NCI-H146 treated with DMSO at 0.1 percent for 48 hours (cell line): ENCODE results near the gene ST6GALNAC5.

Experiments
- DNase-seq: peaks from one replicate; lab custom pipeline; 2025; ENCODE audit not compliant: unreplicated experiment; lab: John Stamatoyannopoulos, UW

ST6GALNAC5 gene

DNA sequence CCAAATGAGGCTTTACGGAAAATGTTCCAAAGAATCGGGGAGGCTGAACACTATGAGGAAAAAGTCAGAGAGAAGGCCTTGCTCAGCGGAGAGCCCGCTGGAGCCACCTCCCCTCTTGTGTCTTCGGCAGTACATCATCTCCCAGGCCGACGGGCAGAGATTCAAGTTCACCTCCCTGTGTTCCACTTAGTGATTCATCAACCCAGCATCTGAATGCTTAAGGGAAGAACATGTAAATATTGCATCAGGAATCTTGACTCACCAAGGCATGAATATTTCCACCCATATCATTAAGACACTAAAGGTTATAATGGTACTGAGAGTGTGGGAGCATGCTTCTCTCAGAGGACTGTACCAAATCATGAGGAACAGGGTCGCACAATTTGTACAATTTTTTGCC, 172.5 kb downstream of the ST6GALNAC5 start:
- DNase-seq: no peak

DNA sequence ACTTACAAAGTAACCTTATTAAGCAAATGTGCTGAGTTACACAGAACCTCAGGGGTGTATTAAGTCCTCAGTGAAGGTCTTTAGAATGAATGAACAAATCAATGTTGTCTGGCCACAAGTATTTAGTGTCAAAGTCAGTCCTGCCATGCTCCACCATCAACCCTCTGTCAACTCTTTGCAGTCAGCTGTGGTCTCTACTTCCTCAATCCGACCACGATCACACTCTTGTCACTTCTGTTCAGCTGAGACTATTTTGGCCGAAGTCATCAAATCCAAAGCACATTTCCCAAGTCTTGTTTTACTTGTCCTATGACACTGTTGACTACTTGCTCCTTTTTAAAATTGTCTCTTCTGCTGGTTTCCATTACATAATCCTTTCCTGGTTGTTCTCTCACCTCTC, 173.5 kb downstream of the ST6GALNAC5 start:
- no peak for DNase-seq

DNA sequence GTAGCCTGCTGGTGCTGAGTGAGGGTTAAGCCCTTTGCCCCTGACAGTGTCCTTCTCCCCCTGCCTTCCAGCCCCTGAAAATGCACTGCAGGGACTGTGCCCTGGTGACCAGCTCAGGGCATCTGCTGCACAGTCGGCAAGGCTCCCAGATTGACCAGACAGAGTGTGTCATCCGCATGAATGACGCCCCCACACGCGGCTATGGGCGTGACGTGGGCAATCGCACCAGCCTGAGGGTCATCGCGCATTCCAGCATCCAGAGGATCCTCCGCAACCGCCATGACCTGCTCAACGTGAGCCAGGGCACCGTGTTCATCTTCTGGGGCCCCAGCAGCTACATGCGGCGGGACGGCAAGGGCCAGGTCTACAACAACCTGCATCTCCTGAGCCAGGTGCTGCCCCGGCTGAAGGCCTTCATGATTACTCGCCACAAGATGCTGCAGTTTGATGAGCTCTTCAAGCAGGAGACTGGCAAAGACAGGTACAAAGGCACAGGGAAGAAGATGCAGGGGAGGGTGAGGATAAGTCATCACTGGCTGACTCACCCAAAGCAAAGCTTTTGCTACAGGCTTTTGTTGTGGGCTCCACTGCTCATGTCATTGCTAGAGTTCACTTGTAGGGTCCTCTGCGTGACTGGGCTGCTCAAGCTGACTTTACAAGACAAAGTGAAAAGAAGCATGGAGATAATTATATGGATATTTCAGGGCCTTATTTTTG, 177.0 kb downstream of the ST6GALNAC5 start:
- DNase-seq: no peak

DNA sequence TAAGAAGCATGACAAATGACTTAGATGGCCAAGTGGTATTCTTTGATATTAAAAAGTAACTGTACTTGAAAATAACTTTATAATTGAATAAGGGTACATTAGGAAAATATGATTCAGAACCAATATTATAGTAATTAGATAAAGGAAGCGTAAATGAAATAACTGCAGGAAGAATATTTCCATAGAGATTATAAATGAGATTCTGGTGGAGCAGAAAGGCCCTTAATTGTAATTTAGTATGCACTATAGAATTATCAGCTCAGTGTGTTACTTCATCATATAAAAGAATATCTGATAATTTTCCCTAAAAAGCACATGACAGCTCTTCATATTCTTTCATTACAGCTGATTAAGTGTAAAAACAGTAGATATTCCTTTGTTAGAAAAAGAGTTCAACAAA, 180.3 kb downstream of the ST6GALNAC5 start:
- DNase-seq: no peak

DNA sequence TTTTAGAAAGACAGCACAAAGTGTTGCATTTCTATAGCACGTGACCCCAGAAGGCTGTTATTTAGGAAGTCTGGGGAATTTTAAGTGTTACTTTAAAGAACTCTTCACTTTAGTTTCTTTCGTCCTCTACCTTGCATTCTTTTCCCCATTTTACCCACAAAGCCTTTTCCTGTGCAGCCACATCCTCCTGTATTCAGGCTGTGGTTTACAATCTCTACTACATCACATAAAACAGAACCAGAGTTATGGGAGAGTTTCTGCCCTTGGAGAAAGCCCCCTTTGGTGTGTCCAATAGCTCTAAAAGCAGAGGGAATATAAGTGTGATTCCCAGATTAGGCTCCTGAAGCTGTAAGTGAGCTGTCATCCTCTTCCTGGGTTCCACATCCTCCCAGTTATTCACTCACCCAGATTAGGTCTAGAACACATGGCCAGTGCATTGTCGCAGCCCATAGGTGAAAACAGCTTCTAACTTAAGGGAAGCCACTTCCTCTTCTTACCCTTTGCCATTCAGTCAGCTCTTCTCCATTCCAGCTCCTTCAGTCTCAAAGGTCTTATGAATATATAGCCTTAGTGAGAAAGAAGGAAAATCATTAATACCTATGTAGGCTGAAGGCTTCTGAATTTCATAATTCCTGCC, 180.8 kb downstream of the ST6GALNAC5 start:
- no peak for DNase-seq

DNA sequence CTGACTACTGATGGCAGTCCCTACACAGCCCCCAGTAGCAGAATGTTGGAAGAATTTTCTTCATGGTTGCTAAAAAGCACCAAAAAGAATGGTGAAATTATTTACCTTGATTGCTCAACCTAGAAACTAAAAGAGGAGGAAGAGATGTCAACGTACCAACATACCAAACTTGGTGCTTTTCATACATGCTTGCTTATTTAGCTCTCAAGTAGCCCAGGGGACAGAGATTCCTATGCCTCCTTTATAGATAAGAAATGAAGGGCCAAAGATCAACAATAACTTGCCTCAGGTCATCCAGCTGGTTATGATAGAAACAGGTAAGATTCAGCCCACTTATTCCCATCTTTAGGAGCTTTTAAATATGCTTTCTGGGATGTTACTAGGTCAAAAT, 181.3 kb downstream of the ST6GALNAC5 start:
- no peak for DNase-seq

DNA sequence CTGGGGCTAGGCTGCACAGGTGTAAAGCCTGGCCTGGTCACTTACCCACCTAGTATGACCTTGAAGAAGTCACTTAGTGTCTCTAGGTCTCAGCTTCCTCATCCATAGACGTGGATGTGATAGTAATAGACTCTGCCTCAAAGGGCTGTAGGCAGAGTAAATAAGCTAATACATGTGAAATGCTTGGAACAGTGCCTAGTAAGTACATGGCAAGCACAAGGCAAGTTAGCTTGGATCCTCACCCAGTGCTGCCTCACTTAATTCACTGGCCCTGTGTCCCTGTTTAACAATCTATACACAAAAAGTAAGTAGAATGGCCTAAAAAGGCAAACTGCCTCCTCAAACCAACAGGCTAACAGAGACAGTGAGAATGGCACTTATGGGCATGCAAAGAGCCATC, 184.1 kb downstream of the ST6GALNAC5 start:
- no peak for DNase-seq

DNA sequence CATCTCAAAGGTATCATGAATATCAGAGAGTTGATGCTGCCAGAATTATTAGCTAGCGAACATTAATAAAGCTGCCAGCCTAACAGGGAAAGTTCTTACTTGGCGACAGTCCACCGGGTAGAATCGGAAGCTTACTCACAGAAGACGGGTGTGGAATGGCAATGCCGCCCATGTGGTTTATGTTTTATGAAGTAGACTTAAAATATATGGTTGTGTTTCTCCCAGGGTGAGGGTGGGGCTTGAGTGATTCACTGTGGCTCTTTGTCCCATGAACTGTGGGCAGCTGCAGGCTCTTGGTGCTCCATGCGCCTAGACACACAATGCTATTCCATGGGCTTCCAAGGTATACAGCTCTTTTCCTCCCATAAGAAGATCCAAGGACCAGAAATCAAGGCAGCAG, 189.2 kb downstream of the ST6GALNAC5 start:
- no peak for DNase-seq

DNA sequence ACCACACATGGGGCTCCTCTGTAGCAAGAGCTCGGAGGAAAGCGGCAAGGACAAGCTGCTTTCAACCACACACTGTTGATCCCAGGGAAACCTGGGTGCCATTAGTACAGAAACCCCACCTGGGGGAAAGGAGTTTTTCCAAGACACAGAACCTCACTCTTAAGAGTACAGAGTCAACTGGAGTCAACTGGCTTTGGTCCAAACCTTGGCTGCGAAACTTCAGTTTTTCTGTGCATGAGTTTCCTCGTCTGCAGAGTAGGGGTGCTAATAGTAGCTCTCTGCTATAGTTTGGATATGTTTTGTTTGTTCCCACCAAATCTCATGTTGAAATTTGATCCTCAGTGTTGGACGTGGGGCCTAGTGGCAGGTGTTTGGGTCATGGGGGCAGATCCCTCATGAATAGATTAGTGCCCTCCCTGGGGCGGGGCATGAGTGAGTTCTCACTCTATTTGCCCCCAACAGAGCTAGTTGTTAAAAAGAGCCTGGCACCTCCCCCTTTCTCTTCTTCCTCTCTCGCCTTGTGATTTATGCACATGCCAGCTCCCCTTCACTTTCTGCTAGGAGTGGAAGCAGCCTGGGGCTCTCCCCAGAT, 190.8 kb downstream of the ST6GALNAC5 start:
- no peak for DNase-seq

DNA sequence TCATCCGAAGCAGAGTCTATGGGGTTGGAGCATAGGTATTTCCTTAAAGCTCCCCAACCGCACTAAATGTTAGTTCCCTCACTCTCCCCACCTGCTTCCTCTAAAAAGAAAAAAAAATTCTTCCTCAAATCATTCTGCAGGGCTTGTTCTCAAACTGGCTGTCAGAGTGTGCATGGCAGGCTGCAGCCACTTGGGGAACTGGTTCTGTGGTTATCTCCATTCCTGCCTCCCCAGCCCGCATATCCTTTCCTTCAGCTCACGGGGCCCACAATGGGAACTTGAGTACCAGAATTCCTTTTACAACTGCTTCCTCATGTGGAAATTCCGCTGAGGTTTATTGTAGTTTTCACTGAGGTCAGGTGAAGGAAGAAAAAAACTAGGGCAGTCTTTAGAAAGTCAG, 192.7 kb downstream of the ST6GALNAC5 start:
- DNase-seq: no peak

DNA sequence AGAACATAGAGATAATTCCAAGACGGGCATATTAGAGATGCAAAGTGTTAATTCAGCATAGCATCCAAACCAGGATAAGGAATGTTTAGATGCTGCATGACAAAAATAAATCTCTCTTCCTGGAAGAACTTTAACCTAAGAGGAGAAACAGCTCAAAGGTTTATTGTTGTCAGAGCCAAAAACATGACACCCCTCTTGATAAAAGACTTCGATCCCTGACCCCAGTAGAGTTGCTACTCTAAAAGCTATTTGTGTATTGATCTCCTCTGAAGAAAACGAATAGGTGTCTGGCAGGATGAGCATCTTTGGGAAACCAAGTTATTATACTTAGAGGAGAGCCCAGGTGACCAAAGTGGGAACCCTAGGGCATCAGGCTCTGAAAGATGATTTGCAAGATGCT, 193.9 kb downstream of the ST6GALNAC5 start:
- no peak for DNase-seq

DNA sequence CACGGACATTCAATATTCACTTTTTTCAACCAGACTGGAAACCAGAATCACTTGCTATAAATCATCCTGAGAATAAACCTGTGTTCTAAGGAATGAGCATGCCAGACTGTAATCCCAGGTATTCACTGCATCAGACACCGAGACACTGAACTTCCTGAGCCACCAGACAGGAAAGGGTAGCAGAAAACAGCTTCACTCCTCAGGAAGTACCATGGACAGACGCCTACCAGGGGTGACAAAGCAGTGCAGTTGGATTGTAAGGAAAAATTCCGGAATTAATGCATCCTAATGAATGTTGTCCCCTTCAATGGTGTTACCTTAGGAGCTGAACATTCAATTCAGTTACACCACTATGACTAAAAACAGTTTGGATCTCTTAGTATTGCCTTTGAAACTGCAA, 195.8 kb downstream of the ST6GALNAC5 start:
- no peak for DNase-seq

DNA sequence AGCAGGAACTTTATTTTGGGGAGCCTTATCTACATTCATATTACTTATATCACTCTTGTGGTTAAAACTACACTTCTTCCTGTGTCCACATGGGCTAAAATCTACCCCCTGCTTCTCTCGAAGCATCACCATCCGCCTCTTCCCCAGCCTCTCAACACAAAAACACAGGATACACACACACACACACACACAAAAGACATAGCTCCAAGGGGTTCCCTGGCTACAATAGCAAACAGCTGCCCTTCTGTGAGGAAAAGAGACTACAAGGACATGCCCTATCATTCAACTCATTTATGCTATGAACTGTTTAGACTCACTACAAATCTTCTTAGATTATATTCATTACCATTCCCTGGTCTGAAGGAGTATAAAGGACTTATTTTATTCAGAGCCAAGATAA, 197.0 kb downstream of the ST6GALNAC5 start:
- peak; percentile 14 for DNase-seq

DNA sequence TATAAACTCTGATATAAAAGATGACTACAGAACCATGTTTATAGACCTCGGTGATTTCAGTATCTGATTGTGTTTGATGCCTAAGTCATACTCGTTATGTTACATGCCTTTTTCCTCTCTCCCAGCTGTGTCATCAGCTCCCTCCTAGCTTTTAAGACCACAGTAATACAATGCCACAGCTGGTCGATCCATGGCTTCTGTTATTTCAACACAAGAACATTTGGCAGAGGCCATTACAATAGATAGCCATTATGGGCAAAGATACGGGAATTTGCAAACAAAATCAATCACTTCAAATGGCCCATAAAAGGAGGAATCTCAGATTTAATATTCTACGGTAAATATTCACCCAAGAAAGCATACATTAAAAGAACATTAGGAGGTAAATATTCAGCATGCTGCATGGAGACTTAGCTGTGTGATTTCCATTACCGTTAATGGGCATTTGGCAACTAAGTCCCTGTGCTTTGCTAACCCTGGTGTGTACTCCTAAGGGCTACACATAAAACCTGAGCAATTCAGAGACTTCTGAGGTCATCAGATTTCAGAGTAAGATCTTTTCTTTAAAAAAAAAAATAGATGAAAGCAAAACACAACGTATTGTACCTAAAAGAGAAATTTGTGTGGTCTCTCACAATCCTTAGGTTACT, 198.5 kb downstream of the ST6GALNAC5 start:
- DNase-seq: peak; percentile 78

DNA sequence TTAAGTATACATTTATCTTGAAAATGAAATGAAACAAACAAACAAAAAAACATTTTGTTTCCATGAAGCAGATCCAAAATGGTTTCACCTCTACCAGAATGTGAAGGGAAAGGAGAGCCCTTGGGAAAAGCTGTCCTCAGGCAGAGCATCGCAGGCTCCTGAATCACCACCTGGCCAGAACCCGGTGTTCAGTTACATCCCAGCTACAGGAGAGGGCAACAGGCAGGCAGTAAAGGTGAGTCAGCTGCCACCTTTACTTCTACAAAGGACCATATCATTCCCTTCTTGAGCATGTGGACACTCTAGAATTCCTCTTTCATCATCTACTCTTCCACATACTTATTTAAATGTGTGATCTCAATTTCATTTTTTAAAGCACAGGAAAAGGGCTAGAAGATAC, 200.7 kb downstream of the ST6GALNAC5 start:
- DNase-seq: peak; percentile 20

DNA sequence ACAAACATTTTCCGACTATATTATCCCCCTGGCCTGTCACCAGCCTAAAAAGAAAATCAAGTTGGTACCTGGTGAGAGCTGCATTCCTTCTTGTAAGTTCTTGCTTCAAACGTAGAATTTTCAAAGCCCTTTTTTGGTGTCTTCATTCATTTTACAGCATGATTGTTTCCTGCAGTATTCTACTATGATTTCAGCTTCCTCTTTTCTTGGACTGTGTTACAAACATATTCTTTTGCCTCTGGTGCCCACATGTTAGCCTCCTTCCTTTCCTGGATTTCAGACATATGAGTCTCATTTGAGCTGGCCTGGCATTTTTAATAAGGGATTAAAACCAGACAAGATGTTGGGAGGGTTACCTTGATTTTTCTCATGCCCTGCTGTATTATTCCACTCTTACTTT, 209.5 kb downstream of the ST6GALNAC5 start:
- DNase-seq: no peak

DNA sequence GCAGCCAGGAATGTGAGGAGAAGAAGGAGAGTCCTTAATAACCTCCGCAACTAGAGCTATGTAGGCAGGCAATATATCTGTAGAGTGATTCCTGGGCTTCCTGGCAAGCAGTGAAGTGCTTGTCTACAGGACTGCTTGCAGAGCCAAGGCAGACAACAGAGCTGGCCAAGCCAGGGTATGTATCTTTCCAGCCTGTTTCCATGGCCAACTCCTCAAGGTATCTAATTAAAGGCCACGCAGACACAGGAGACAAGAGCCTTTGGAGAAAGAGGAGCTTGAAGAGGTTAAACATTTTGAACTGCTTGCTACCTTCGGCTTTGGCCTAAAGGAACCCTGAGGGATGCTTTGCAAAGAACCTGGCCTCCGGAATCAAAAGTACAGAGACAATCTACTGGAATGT, 214.6 kb downstream of the ST6GALNAC5 start:
- DNase-seq: no peak

DNA sequence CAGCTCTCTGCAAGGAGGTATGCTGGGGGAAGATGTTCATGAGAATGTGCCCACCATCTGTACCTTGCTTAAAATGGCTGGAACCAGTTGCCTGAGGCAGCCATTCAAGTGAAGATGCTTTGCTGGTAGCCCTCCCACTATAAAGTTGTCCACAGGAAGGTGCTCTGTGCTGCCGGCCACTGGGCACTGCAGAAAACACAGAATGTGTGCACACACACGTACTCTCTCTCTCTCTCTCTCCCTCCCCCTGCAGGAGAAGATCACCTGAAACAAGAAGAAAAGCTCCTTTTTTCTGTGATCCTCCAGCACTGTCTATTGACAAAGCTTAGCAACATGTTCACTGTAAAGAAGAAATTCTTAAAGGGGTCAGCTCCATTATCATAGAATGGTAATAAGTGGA, 217.2 kb downstream of the ST6GALNAC5 start:
- DNase-seq: no peak

DNA sequence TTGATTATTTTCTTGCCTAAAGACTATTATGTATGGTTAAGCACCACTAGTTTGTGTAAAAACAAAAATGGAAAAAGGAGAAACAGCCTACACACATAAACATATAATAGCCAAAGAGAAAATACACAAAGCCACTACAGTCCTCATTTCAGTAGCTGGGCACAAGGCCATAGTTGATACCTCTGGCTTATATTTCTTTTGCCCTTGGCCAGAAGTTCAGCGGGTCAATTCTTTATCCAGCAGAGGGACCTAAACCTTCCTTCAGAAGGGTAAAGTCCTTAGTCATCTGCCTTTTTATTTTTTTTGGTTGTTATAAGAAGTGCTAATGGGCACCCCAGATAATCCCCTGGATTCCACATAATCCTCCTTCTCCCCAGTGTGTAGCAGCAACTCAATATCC, 217.8 kb downstream of the ST6GALNAC5 start:
- no peak for DNase-seq

DNA sequence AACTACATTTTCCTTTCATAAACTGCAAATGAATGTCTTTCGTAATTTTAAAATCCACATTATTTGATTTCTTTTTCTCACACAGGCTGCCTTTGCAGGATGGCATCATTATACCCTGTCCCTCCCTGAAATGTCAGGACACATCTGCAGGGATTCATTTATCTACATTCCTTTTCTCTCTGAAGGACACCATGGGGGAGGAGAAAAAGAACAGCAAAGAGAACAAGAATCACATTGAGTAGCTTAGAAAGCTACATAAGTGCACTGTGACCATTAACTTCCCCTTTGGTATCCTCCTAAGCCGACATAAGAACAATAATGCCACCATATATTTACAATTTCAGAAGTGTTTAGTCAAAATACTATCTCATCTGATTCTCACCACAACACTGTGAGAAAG, 222.5 kb downstream of the ST6GALNAC5 start:
- no peak for DNase-seq

DNA sequence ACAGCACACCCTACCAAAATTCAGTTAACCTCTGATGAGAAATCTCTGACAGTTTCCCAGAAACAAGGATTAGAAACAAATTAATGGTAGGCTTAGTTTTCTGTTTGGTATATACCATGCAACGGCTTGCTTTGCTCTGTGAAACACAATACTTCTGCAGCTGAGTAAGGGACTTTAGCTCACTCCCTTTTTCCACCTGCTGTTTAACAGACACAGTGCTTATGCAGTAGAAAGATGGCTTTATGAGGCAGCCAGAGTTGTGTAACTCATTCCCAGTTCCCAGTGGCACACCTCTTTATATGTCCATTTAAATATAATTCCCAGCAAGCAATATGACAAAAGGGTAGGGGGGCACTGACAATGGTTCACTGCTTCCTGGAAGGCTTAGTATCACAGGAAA, 228.0 kb downstream of the ST6GALNAC5 start:
- DNase-seq: peak; percentile 20
